Glomerular visceral epithelial cell (primary cell): ENCODE measurements around the gene BCAS1.

Source experiments
- DNase-seq: peaks from one replicate; pipeline ENCODE4 v3.0.0-alpha.2; 2016; ENCODE audit errors: extremely low spot score

Gene BCAS1

DNA sequence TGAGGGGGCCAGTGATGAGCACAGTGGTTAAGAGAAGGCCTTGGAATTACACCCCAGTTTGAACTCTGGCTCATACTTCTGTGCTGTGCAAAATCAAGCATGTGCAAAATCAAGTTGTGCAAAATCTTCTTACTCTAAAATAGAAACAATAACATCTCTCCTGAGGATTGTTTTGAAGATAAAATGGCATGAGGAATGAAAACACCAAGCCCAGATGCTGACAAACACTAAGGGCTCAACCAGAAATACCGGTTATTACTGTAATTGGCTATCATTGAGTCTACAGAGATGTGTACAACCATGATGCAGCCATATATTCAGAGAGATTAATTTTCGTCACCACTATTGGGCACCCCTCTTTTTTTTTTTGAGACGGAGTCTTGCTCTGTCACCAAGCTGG, 5.9 kb upstream of the BCAS1 start:
- no peak for DNase-seq

DNA sequence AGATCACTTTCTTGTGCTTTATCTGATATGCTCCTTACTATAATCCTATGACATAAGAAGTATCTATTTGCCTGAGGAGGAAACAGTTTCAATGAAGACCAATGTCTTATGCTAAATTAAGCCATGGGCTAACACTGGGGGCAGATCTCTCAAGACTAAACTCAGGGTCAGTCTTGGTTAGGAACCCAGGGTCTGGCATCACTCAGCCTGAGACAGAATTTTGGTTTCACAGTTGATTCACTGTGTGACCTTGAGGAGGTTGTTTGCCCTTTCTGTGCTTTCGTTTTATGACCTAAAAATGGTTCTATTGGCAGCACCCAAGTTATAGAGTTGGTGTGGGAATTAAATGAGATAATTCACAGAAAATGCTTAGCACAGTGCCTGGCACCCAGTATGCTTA, 4.9 kb upstream of the BCAS1 start:
- no peak for DNase-seq

DNA sequence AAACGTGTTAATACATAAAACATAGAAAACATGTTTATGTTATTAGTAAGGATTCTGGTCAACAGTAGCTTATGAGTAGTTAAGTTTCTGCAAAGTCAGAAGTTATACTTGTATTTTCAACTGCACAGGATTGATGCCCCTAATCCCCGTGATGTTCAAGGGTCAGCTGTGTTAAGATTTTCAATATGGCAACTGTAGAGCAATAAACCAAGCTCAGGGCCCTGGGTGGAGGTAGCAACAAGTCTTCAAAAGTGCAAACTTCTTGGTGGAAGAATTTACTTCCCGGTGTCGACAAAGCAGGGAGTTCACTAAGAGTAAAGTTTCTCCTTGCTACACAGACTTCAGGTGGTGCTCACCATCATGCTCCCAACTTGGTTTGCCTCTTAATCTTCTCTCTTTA, 4.1 kb upstream of the BCAS1 start:
- no peak for DNase-seq

DNA sequence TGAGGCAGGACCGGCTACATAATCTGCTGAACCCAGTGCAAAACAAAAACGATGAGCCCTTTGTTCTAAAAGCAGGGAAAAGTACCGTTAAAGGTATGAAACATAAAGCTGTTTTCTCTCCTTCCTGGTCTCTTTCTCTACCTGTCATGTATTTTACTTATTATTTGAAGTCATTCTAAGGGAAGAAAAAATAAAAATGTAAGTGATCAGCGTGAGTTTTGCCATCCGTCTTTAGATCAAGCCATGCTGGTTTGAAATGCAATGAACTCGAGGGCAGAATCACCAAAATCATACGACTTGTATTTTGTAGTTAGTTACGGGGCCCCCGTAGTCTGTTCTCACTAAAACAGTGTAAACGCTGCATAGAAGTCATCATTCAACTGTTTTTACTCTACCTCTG, 2.9 kb upstream of the BCAS1 start:
- no peak for DNase-seq

DNA sequence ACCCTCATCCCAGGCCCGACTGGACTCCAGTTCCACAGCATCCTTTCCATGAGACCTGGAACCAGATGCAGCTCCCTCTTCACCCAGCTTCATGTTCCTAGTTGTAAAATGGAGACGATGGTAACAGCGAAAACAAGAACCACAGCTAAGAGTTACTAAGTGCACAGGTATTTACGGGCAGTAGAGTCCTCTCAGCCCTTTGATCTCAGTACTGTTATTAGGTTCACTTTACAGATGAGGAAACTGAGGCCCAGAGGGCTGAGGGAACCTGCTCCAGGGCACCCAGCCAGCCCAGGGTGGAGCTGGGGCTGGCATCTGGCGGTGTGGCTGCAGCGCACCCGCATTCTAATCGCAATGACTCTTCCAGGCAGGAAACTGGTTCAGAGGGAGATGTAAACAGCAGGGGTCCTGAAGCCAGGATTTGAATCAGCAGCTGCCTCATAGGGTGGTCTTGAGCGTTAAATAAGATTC, 858 bp downstream of the BCAS1 start:
- no peak for DNase-seq

DNA sequence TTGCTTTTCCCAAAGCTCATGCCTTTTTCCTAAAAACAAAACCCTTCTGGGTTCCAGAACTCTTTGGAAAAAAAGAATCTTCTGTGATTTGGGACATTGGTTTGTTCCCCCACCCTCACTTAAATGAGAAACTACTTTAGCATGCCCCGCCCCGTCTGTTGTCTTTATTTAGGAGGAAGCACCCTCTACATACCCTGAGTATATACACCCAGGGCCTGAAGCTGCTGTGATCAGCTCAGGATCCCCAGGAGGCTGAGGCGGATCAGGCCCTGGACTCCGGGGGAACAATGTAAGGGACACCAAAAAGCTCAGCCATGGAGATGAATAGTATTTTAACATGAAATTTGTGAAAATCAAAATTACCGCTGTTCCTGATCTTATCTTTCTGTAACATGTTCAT, 1.4 kb downstream of the BCAS1 start:
- no peak for DNase-seq

DNA sequence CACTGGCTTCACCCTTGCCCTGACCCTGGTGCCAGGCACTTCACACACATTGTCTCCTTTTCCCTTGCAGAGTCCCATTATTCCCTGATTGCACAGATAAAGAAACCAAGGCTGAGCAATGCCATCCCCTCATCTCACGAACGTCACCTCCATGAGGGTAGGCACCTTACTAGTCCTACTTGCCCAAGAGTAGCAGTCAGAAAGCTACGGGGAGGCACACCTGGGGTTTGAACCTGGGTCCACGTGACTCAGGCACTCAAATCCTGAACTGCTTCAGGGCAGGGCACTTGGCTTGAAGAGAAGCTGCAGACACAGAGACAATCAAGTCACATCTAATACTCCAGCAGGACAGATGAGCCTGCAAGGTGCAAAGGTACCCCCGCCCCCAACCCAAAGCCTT, 1.9 kb downstream of the BCAS1 start:
- DNase-seq, result no peak

DNA sequence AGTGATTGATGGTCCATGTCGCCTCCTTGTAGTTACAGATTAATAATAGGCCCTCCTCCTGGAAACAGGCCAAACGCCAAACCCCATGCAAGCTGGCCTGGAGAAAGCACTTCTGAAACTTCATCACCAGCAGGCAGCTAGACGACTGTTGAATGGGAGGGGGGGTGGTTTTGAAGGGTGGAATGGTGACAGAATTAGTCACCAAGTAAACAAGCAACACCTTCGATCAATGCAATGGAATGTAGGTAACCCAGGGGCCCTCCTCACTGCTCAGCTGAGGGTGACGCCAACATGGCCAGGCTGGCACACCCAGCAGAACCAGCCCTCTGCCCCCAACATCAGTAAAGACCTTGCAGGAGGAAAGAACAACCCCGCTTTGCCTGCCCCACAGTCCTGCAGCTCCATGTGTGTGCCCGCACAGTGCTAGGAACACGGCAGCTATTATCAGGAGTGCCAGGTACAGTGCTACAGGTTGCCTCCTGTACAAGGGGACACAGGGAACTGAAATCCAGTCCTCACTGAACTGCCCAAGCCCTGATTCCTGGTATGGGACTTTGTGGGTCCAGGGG, 2.7 kb downstream of the BCAS1 start:
- DNase-seq, result peak; percentile 99

DNA sequence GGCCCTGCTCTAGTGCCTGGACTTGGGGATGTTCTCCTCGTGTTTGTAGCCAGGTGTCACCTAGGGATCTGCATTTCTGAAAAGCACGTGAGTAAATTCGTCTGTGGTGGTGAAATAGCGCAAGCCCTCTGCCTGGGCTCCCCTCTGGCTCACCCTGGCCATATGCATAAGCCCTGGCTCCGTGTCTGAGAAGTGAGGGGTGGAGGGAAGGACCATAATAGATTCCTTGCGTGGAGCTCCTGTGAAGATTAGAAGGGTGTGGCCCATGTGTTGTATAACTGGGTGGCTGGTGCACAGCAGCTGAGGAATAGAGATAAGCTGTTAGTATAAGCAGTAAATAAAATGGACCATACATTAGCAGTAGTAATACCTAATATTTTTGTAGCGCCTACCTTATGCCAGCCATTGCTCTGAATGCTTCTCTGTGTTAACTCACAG, 4.8 kb downstream of the BCAS1 start:
- no peak for DNase-seq

DNA sequence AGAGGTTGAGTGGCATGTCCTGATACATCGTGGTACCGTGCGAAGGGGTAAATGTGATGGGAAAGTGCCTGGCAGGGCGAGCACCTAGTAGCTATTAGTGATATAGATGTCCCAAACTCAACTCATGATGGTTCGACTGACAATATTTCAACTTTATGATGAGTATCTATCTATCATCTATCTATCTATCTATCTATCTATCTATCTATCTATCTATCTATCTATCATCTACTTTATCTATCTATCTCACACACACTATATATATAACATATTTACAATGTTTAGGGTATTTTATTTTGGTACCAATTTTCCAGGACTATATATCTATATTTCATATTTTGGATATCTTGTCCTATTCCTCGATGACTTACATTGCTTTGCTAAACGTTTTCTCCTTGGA, 5.5 kb downstream of the BCAS1 start:
- DNase-seq, result no peak

DNA sequence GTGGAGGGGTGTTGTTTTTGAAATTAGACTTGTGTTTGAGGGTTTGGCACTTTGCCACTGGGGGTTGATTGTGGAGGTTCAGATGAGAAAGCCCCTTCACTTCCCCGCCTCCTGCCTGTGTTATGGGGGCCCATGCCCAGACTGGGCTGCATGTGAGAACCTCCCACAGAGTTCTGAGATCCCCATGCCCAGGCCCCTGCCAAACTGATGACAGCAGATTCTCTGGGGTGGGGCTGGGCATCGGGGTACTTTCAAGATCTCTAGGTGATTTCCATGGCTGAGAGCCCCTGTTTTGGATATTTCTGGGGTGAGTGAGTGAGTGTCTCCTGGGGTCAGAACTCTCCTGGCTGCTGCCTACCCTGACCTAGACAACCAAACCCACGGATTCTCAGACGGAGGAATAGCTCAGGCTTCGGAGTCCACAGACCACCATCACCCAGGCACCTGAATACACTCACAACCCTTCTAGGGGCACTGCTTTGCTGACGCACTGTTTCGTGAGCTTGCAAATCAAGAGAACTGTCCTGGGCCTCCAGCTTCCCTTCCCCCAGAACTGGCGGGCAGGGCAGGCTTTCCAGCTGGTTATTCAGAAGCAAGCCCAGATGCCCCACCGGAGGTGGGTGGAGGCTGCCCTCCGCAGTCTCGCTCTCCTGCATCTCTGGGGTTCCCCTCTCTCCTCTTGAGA, 6.3 kb downstream of the BCAS1 start:
- DNase-seq, result no peak

DNA sequence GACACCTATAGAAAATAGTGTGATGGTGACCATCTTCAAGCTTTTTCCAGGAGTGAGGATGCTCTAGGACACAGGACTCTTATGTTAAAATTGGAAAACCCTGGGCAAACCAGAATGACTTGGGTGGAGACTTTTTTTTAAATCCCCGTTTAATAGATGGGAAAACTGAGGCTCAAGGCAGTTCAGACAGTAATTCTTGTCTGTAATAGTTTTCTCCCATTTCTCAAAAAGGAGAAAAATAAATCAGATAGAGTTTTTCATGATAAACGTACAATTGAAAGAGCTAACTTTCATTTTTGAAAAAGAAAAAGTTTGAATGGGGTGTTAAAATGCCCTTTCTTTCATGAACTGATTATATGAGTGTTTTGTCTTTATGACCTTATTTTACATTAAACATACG, 6.8 kb downstream of the BCAS1 start:
- DNase-seq, result no peak

DNA sequence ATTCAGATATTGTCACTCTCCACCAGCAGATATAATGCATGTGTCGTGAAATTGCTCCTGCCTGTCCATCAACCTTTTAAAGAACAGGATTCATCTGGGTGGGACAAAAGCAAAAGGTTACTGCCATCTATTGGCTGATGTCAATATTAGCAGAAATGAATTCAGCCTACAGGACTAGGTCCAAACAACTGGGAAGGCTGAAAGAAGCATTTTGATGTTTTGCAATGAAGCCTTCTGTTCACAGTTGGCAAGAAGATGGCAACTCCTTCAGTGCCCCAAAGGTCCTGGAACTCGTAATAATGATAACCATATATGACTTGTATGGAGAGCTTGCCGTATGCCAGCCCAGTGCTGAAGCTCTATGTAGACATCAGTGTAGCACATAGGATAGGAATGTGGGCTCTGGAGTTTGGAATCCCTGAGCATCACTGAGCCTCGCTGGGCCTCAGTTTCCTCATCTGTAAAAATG, 7.5 kb downstream of the BCAS1 start:
- peak; percentile 65 for DNase-seq

DNA sequence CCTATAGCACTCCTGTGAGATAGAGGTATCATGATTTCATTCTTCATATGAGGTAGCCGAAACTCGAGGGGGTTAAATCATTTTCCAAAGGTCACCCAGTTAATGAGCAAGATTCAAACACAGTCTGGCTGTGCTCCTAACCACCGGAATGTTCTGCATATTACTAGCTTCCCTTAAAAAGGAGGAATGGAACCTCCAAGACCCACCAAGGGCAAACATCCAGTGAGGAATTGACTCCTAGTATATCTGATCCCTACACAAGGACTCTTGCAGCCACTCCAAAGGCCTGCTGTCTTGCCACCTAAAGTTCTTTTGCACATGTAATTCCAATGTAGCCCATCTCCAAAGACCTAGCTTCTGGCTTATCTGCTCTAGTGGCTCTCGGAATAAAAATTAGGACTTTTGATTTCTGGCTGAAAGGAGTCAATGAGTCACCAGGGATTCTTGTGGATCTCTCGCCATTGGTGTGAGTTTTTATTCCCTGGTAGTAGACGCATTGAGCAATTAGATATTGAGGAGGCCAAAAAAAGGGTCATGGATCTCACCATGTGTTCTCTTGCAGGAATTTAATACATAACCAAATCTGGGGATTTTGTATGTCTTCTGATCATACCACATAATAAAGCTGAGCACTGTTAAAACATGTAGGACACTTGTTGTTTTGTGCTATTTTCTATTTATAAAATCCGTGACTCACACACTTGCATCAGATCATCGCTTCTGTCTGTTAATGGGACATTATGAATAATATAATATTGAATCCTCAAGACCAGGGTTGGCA, 9.1 kb downstream of the BCAS1 start:
- peak; percentile 49 for DNase-seq

DNA sequence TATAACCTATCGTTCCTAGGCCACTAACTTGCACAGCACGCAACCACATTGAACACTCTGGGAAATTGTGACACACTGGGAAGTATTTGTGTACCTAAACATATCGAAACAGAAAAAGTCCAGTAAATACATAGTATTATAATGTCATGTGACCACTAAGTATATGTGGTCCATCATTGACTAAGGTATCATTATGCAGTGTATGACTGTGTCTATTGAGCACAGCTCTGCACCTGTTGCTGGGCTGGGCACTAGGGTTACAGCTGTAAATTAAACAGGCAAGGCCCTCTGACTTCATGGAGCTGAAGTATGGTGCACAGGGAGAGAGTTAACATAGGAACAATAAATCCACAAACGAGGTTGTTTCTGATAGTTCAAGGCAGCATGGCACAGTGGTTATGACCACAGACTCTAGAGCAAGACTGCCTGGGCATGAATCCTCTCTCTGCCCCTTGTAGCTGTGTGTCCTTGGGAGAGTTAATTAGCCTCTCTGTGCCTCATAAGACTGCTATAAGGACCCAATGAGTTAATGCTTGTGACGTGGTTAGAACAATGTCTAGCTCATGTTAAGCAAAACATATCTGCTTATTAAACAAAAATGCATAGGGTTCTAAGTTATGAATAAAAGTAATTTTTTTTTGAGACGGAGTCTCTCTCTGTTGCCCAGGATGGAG, 10.6 kb downstream of the BCAS1 start:
- DNase-seq, result no peak

DNA sequence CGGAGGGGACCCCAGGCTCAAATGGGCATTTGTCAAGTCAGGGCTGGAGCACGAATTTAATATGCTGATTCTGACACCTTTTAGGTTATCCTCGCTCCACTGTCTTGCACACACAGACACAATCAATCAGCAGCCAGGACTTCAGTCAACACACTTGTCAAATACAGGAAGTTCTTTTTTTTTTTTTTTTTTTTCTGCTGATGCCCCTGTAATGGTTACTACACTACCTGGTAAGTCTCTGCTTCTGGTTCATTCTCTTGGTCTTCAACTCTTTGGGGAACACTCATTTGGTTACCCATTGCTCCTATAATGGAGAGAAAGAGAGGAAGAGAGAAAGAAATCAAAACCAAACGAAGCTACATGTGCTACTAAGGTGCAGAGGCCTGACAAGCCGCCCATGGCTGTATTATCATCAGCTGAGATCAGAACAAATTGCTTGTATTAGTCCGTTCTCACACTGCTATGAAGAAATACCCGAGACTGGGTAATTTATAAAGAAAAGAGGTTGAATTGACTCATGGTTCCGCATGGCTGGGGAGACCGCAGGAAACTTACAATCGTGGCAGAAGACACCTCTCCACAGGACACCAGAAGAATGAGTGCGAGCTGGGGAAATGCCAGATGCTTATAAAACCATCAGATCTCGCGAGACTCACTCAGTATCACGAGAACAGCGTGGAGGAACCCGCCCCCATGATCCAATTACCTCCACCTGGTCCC, 11.8 kb downstream of the BCAS1 start:
- peak; percentile 62 for DNase-seq

DNA sequence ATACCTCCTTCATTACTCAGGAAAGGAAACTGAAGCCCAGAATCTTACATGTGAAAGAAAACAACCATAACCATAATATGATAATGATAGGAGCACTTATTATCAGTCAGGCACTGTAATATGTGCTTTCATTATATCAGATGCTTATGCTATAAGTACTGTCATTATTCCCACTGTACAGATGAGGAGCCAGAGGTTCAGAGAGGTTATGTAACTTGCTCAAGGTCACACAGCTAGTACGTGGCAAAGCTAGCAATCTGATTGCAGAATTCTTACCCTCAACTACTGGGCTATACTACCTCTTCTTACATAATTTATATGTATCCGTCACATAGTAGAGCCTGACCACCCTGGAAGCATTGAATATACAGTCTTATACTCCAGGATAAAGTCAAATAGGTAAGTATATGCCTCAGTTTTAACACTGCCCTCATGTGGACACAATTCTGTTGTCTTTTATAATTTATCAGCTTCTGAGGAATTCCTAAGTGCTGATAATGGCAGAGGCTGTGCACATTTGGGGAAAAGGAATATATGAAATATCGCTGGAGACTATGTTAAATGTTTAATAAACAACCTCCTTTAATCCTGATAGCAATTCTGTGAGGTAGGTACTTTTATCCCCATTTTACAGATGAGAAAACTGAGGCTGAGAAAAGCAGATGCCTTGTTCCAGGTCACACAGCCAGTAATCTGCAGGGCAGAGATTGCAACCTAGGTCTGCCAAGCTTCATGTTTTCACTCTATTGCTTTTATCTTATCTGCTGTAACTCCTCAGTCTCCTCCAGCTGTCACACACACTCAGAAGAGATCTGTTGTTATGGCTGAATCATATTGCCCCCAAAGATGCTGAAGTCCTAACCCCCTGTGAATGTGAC, 13.4 kb downstream of the BCAS1 start:
- no peak for DNase-seq

DNA sequence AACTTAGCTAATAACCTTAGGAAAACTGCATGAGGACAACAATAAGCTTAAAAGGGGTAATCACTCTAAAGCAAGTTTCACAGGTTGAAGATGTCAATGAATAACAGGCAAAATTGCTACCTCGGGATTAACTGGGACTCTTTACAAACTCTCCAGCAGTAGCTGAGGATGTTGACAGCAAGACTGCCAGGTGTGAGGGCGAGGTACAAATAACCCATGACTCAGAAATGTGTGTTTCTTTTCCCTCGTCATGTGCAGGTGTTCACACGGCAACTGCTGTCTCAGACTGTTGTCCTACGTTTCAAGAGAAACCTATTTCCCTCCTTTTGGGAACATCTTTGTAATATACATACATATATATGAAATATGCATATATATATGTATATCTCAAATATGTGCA, 15.9 kb downstream of the BCAS1 start:
- no peak for DNase-seq

DNA sequence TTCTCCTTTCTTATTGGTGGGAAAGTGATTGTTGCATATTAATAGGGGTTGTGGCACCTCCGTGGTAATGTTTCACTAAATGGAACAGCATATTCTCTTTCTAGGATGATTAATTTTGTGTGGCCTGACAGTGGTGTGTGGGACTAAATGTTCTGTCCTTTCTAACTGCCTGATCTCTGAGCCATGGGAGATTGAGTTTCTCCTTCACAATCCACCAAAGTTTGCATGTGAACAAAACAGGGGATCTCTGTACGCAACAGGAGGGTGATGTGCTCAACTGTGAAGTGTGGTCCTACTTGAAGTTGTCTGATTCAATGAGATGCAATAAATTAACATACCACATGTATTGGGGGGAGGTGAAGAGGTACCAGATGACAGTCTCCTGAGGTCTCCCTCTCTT, 19.3 kb downstream of the BCAS1 start:
- no peak for DNase-seq

DNA sequence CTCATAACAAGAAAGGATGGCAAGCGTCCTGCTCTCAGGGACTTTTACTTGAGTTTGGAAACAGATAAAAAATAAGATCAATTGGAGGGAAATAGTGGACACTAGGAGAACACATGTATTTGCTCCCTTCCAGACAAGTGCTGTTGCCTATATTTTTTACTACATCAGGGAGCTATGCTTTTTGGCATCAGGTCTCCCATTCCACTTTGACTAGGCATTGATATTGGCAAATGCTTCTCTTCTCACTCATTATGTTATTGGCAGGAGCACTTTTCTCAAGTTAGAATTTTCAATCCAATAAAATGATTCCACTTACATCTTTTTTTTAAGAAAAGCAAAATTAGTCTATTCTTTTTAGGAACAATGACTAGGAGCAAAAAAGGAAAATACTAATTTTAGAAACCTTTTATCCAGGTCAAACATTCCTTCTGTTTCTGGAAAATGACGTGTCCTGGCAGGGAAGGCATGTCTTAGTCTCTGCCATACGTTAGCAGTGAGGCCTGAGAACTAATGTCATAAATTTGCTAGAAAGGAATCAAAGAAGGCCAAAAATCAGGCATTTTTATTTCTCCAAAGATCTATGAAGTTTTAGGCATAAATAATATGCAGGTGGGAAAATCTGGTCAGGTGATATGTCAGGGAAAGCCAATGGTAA, 21.4 kb downstream of the BCAS1 start:
- DNase-seq, result no peak
